Thyroid gland (tissue), 4 donors: ENCODE data around the gene SH3RF3. TPM values are rescaled to one million over a fixed set of nuclear protein-coding genes. Genes with fewer than 3 reads are reported as not detected.

ENCODE experiments used
- DNase-seq, 2 donors: peaks; one replicate each; pipeline ENCODE4 v3.0.0-alpha.2; 2019
- H3K27ac ChIP-seq, 3 donors: fragments of 200-600 bp; sonication (generic); 1 replicate in 2 of 3; 2 replicates in 1 of 3; pipeline ENCODE4 v1.5.1; 2016 to 2019; ENCODE audit warnings: mild to moderate bottlenecking in 1 of 3, moderate library complexity in 1 of 3
- H3K27me3 ChIP-seq: fragments of 200-600 bp; sonication (generic); one replicate; pipeline ENCODE4 v1.5.1; 2019
- H3K36me3 ChIP-seq, 2 donors: fragments of 200-600 bp; sonication (generic); one replicate each; pipeline ENCODE4 v1.5.1; 2016 to 2019
- H3K4me1 ChIP-seq, 2 donors: fragments of 200-600 bp; sonication (generic); one replicate each; pipeline ENCODE4 v1.5.1; 2017 to 2019
- H3K4me3 ChIP-seq, 3 donors: fragments of 200-600 bp; sonication (generic); replicated peaks in 1 of 3; 1 replicate in 2 of 3; 2 replicates in 1 of 3; pipeline ENCODE4 v1.5.1; 2016; ENCODE audit warnings: mild to moderate bottlenecking in 1 of 3
- H3K9me3 ChIP-seq: fragments of 200-600 bp; sonication (generic); one replicate; pipeline ENCODE4 v1.5.1; 2017
- CTCF ChIP-seq, 6 experiments: fragments of 200-600 bp in 3 of 6; fragments of 450-650 bp in 3 of 6; sonication (generic) in 3 of 6; IDR thresholded peaks; one replicate each; pipeline ENCODE4 v1.5.1; 2016 to 2019; ENCODE audit warnings: antibody characterized with exemption in 6 of 6, mild to moderate bottlenecking in 2 of 6, inconsistent platforms in 1 of 6, moderate library complexity in 1 of 6
- POLR2A ChIP-seq, 2 donors: fragments of 450-650 bp; IDR thresholded peaks; one replicate each; pipeline ENCODE4 v1.6.1; 2017; ENCODE audit warnings: antibody characterized with exemption in 2 of 2, mild to moderate bottlenecking in 2 of 2, moderate library complexity in 1 of 2
- WGBS, 2 donors: methylation state at CpG; one replicate each; pipeline ENCODE4 v1.1.5; 2017; 5-methylcytosine and 5-hydroxymethylcytosine counted together
- intact Hi-C: fragments of 100-400 bp; cut with DNase I; formaldehyde crosslinking; loops from one replicate; pipeline ENCODE4 v1.15.1; 2023
- total RNA-seq, 4 donors: library from RNA; depleted of rRNA; stranded (reverse); fragments of >200 nt; gene quantifications; one replicate each; pipeline ENCODE4 v1.2.3, GENCODE V29; 2016

Gene SH3RF3
- total RNA-seq, 4 donors from 2014 or later: 2.1 to 7.4 (median 2.8) TPM

GRCh38 chr2:109255654-109256053 is 126.6 kb downstream of the SH3RF3 start:
- intact Hi-C loops: no loop called here
- Histone ChIP-seq H3K27me3 (no peaks in the 10 kb centered on the region), H3K4me1 (peaks cover 0 to 8% of the 10 kb centered on the region in 2 donors), H3K36me3 (no peaks in the 10 kb centered on the region), H3K9me3 (no peaks in the 10 kb centered on the region), H3K4me3 (no peak overlapping the region), H3K27ac (no peak overlapping the region)
- 81 to 86% methylated on average over 4 of the region's 4 CpGs for WGBS, 2 donors
- no peak for DNase-seq
- TF ChIP-seq POLR2A (IDR thresholded peaks at IDR 0.05) (no peak), CTCF (IDR thresholded peaks at IDR 0.05) (no peak)

GRCh38 chr2:109256111-109256510 is 127.1 kb downstream of the SH3RF3 start:
- no peaks in the 10 kb centered on the region for H3K36me3 ChIP-seq
- intact Hi-C loops: no loop called here
- 91 to 93% methylated on average over 12 of the region's 12 CpGs for WGBS, 2 donors
- H3K9me3 ChIP-seq: no peaks in the 10 kb centered on the region
- H3K27me3 ChIP-seq: no peaks in the 10 kb centered on the region
- TF ChIP-seq CTCF (IDR thresholded peaks at IDR 0.05): no peak
- no peak for TF ChIP-seq POLR2A (IDR thresholded peaks at IDR 0.05)
- H3K27ac ChIP-seq: no peak overlapping the region
- H3K4me1 ChIP-seq: peaks cover 3 to 8% of the 10 kb centered on the region in 2 donors
- H3K4me3 ChIP-seq: no peak overlapping the region
- no peak for DNase-seq

GRCh38 chr2:109256921-109257320 is 127.9 kb downstream of the SH3RF3 start:
- Histone ChIP-seq H3K9me3 (no peaks in the 10 kb centered on the region), H3K4me1 (peaks cover 9 to 16% of the 10 kb centered on the region in 2 donors), H3K36me3 (no peaks in the 10 kb centered on the region), H3K27ac (no peak overlapping the region), H3K4me3 (no peak overlapping the region), H3K27me3 (no peaks in the 10 kb centered on the region)
- DNase-seq: no peak
- intact Hi-C loops: no loop called here
- TF ChIP-seq POLR2A (IDR thresholded peaks at IDR 0.05) (no peak), CTCF (IDR thresholded peaks at IDR 0.05) (no peak)
- 58 to 68% methylated on average over 7 of the region's 7 CpGs for WGBS, 2 donors

GRCh38 chr2:109257653-109258052 is 128.6 kb downstream of the SH3RF3 start:
- Histone ChIP-seq H3K27me3 (no peaks in the 10 kb centered on the region), H3K9me3 (no peaks in the 10 kb centered on the region), H3K27ac (no peak overlapping the region), H3K36me3 (no peaks in the 10 kb centered on the region), H3K4me1 (peaks cover 9 to 19% of the 10 kb centered on the region in 2 donors), H3K4me3 (no peak overlapping the region)
- WGBS, 2 donors: 90 to 94% methylated on average over 3 of the region's 3 CpGs
- DNase-seq: no peak
- intact Hi-C loops: no loop called here
- TF ChIP-seq CTCF (IDR thresholded peaks at IDR 0.05): no peak
- TF ChIP-seq POLR2A (IDR thresholded peaks at IDR 0.05): no peak

GRCh38 chr2:109258376-109258775 is 129.4 kb downstream of the SH3RF3 start:
- WGBS, 2 donors: 81 to 89% methylated on average over 6 to 9 of the region's 9 CpGs
- peaks cover 9 to 19% of the 10 kb centered on the region in 2 donors for H3K4me1 ChIP-seq
- intact Hi-C loops: no loop called here

More at GRCh38 chr2:109258376-109258775, 129.4 kb downstream of the SH3RF3 start:
- H3K27me3 ChIP-seq: no peaks in the 10 kb centered on the region
- H3K4me3 ChIP-seq: no peak overlapping the region
- no peaks in the 10 kb centered on the region for H3K36me3 ChIP-seq
- no peak overlapping the region for H3K27ac ChIP-seq
- no peak for DNase-seq
- TF ChIP-seq POLR2A (IDR thresholded peaks at IDR 0.05) (no peak), CTCF (IDR thresholded peaks at IDR 0.05) (no peak)
- H3K9me3 ChIP-seq: no peaks in the 10 kb centered on the region
